Measurements from ENCODE around the gene GPSM1.

DNA sequence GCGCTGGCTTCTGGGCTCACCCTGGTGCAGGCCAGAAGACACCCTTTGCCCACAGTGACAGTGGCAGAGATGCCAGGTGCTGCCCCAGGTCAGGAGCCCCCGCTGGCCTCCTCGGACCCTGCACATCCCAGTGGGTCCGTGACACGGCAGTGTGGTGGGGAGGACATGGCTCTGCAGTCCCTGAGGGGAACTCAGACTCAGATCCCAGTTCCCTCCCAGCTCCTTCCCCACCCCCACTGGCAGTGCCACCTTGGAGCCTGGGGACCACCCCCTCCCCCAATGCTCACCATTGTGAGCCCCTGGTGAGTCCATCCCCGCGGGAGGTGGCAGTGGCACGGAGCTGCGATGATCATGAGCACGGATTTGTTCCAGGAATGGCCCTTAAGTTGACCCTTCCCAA lies 22.9 kb upstream of the GPSM1 start:
- TF ChIP-seq, protein P1, sequence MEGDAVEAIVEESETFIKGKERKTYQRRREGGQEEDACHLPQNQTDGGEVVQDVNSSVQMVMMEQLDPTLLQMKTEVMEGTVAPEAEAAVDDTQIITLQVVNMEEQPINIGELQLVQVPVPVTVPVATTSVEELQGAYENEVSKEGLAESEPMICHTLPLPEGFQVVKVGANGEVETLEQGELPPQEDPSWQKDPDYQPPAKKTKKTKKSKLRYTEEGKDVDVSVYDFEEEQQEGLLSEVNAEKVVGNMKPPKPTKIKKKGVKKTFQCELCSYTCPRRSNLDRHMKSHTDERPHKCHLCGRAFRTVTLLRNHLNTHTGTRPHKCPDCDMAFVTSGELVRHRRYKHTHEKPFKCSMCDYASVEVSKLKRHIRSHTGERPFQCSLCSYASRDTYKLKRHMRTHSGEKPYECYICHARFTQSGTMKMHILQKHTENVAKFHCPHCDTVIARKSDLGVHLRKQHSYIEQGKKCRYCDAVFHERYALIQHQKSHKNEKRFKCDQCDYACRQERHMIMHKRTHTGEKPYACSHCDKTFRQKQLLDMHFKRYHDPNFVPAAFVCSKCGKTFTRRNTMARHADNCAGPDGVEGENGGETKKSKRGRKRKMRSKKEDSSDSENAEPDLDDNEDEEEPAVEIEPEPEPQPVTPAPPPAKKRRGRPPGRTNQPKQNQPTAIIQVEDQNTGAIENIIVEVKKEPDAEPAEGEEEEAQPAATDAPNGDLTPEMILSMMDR (IDR thresholded peaks at IDR 0.05 in 8 of 11, conservative IDR thresholded peaks at IDR 0.05 in 3 of 11): no peak
- TF ChIP-seq POLR2A (IDR thresholded peaks at IDR 0.05): no peak
